Activated CD4-positive, alpha-beta T cell treated with anti-CD3 and anti-CD28 coated beads, Interleukin-2, amount 10 ng/mL, durations not matched to agents 7 days and 5 days (primary cell): Measurements from ENCODE around the gene DOCK6. TPM values are rescaled to one million over a fixed set of nuclear protein-coding genes. Genes with fewer than 3 reads are reported as not detected.

Experiments used
- CTCF ChIA-PET: fragments of 350-600 bp; sonication (Branson Sonifier 250); formaldehyde crosslinking; loops from one replicate; lab custom pipeline; 2021; ENCODE audit warnings: antibody characterized with exemption; lab: Charles Lee
- POLR2A ChIA-PET: fragments of 350-600 bp; sonication (Branson Sonifier 250); formaldehyde crosslinking; loops from one replicate; lab custom pipeline; 2021; ENCODE audit warnings: antibody characterized with exemption; lab: Charles Lee
- DNase-seq: peaks from one replicate; pipeline ENCODE4 v3.0.0-alpha.2; 2020
- H3K27ac Mint-ChIP-seq: one replicate; pipeline ENCODE4 v1.8.0; 2021; ENCODE audit warnings: mild to moderate bottlenecking, moderate library complexity, mixed read lengths
- H3K27me3 Mint-ChIP-seq: one replicate; pipeline ENCODE4 v1.8.0; 2021; ENCODE audit warnings: mixed read lengths
- H3K36me3 Mint-ChIP-seq: one replicate; pipeline ENCODE4 v1.8.0; 2021; ENCODE audit warnings: low read depth, mixed read lengths
- H3K4me1 Mint-ChIP-seq: one replicate; pipeline ENCODE4 v1.8.0; 2021; ENCODE audit warnings: mixed read lengths
- H3K4me3 Mint-ChIP-seq: one replicate; pipeline ENCODE4 v1.8.0; 2021; ENCODE audit warnings: mild to moderate bottlenecking, moderate library complexity, mixed read lengths
- H3K9me3 Mint-ChIP-seq: one replicate; pipeline ENCODE4 v1.8.0; 2021; ENCODE audit warnings: mixed read lengths
- total RNA-seq, 2 experiments: library from RNA; stranded (reverse); gene quantifications; one replicate each; pipeline ENCODE4 v1.2.3, GENCODE V29; 2021

DOCK6 gene, protein sequence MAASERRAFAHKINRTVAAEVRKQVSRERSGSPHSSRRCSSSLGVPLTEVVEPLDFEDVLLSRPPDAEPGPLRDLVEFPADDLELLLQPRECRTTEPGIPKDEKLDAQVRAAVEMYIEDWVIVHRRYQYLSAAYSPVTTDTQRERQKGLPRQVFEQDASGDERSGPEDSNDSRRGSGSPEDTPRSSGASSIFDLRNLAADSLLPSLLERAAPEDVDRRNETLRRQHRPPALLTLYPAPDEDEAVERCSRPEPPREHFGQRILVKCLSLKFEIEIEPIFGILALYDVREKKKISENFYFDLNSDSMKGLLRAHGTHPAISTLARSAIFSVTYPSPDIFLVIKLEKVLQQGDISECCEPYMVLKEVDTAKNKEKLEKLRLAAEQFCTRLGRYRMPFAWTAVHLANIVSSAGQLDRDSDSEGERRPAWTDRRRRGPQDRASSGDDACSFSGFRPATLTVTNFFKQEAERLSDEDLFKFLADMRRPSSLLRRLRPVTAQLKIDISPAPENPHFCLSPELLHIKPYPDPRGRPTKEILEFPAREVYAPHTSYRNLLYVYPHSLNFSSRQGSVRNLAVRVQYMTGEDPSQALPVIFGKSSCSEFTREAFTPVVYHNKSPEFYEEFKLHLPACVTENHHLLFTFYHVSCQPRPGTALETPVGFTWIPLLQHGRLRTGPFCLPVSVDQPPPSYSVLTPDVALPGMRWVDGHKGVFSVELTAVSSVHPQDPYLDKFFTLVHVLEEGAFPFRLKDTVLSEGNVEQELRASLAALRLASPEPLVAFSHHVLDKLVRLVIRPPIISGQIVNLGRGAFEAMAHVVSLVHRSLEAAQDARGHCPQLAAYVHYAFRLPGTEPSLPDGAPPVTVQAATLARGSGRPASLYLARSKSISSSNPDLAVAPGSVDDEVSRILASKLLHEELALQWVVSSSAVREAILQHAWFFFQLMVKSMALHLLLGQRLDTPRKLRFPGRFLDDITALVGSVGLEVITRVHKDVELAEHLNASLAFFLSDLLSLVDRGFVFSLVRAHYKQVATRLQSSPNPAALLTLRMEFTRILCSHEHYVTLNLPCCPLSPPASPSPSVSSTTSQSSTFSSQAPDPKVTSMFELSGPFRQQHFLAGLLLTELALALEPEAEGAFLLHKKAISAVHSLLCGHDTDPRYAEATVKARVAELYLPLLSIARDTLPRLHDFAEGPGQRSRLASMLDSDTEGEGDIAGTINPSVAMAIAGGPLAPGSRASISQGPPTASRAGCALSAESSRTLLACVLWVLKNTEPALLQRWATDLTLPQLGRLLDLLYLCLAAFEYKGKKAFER (N-terminal part only)
- not detected for total RNA-seq

DNA sequence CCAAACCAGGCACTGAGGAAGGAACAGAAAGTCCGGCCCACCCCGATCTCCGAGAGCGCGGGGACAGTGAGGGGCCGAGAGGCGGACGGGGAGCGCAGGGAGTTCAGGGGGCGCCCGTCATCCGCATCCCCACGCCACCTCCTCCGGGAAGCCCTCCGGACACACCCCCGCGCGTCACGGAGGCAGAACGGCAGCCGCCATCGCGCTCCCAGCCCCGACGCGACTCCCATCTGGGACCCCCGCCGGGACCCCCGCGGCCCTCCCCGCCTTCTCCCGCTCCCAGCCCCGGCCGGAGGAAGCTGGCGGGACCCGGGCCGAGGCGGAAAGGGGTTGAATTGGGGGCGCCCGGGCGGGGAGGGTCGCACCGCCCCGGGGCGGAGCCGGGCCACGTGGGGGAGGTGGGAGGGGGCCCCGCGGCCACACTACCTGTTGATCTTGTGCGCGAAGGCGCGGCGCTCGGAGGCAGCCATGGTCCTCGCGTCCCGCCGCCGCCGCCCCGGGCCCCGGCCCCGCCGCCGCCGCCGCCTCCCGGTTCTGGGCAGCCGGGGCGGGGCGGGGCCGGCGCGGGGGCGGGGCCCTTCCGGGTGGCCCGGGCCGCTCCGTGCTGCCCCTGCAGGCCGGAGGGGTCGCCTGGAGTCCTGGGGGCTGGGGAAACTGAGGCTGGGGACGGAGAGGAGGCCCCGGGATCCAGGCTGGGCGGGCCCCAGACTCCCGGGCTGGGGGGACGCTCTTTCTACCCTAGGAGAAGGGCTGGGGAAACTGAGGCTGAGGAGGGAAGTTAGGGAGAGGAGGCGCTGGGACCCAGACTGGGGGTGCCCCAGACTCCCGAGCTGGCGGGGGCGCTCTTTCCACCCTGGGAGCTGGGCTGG is at the start of gene DOCK6:
DOCK6 (minus strand) TSS at position 554 of the 869 bp plus-strand sequence; CDS start at position 470, 84 bp downstream.
- Mint-ChIP-seq H3K9me3 (no peaks in the 10 kb centered on the region), H3K4me1 (peaks cover 6% of the 10 kb centered on the region), H3K27me3 (peaks cover 63% of the 10 kb centered on the region), H3K36me3 (no peaks in the 10 kb centered on the region), H3K4me3 (peak within 1 kb of the TSS; percentile 45), H3K27ac (no peak within 1 kb of the TSS)
- POLR2A ChIA-PET, result no interaction called here
- no peak for DNase-seq
- CTCF ChIA-PET, result interaction anchor here (0.7 kb wide), 1 partner anchor 20 kb away, joined by 3 read pairs; no protein-coding TSS in a partner anchor

DNA sequence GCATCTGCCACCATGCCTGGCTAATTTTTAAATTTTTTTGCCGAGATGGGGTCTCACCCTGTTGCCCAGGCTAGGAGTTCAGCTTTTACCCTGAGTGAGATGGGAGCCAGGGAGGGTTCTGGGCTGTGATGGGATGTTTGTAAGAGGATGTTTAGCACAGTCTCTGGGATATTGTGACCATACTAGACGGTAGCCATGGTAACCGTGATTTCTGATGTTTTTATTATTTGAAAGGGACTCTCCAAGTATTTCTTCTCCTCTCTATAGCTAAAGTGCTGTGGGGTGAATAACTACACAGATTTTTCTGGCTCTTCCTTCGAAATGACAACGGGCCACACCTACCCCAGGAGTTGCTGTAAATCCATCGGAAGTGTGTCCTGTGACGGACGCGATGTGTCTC is 44.0 kb upstream of the DOCK6 start:
- H3K27me3 Mint-ChIP-seq, result no peaks in the 10 kb centered on the region
- no peak for DNase-seq
- H3K9me3 Mint-ChIP-seq, result no peaks in the 10 kb centered on the region
- no peaks in the 10 kb centered on the region for H3K4me1 Mint-ChIP-seq
- H3K27ac Mint-ChIP-seq, result no peak overlapping the region
- no peak overlapping the region for H3K4me3 Mint-ChIP-seq
- ChIA-PET CTCF (interaction anchor here (1.4 kb wide), 1 partner anchor 176 kb away, joined by 6 read pairs; no protein-coding TSS in a partner anchor), POLR2A (interaction anchor here (0.5 kb wide), 1 partner anchor 17 kb away, joined by 5 read pairs; no protein-coding TSS in a partner anchor)
- H3K36me3 Mint-ChIP-seq, result no peaks in the 10 kb centered on the region

DNA sequence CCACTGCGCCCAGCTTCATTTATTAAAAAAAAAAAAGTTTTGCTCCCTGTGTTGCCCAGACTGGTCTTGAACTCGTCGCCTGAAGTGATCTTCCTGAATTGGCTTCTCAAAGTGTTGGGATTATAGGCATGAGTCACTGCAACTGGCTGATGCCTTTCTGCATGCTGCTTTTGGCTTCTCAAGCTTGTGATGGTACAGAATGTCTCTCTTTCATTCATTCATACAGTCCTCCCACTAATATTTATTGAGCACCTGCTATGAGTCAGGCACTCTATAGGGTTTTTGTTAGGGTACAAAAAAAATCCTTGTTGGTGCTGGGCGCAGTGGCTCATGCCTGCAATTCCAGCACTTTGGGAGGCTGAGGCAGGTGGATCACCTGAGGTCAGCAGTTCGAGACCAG is 42.6 kb upstream of the DOCK6 start:
- Mint-ChIP-seq H3K4me3 (no peak overlapping the region), H3K27me3 (peaks cover 9% of the 10 kb centered on the region), H3K9me3 (no peaks in the 10 kb centered on the region), H3K4me1 (no peaks in the 10 kb centered on the region), H3K27ac (no peak overlapping the region), H3K36me3 (no peaks in the 10 kb centered on the region)
- DNase-seq, result no peak
- ChIA-PET POLR2A (no interaction called here), CTCF (no interaction called here)

DNA sequence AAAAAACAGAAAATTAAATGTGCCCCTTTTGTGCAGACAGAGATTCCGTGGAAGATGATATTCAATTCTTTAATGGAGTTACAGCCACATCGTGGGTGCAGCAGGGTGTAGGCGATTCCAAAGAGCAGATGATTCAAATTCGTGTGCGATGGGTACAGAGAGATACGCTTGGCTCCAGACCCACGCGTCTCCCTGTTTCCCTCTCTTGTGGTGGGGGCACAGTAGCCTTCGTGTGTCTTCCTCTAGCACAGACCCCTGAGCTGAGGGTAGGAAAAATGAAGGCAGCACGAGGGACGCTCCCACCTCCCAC is 38.4 kb upstream of the DOCK6 start:
- Mint-ChIP-seq H3K9me3 (no peaks in the 10 kb centered on the region), H3K4me1 (no peaks in the 10 kb centered on the region), H3K36me3 (no peaks in the 10 kb centered on the region), H3K27me3 (peaks cover 19% of the 10 kb centered on the region), H3K27ac (no peak overlapping the region), H3K4me3 (no peak overlapping the region)
- DNase-seq, result no peak
- POLR2A ChIA-PET, result no interaction called here
- CTCF ChIA-PET, result no interaction called here

DNA sequence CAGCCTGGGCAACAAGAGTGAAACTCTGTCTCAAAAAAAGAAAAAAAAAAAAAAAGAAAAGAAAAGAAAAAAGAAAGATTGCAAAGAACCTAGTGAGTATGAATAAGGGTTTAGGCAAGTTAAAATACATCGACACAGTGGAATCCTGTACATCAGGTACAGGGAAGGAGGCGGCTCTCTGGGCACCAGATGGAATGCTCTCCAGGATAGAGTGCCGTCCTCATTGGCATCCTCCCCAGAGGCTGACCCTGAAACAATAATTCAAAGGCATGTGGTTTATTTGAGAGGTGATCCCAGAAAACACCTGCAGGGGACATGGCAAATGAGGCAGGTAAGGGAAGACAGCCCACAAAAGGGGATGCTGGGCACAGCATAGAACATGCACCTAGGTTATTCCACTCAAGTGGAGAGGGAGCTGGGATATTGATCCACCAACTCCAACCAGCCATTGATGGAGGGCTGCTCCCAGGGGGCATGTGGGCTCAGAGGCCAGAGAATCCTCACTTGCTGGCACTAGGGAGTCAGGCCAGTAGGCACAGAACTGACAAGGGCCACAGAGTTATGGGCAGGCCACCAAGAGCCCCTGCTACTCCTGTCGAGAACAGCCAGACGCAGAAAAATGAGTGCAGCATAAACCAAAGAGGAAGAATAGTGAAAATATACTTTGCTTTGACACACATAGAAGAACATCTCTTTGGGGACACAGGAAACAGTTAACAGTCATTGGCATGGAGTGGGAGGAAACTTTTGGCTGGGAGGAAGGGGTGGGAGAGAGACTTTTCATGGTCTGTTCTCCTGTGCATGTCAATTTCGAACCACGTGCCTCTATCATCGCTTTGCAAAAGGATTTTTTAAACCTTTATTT is 37.9 kb upstream of the DOCK6 start:
- no peaks in the 10 kb centered on the region for H3K9me3 Mint-ChIP-seq
- no peaks in the 10 kb centered on the region for H3K4me1 Mint-ChIP-seq
- DNase-seq, result no peak
- ChIA-PET CTCF (no interaction called here), POLR2A (interaction anchor here (0.6 kb wide), 1 partner anchor 129 kb away, joined by 4 read pairs; no protein-coding TSS in a partner anchor)
- H3K4me3 Mint-ChIP-seq, result no peak overlapping the region
- H3K36me3 Mint-ChIP-seq, result no peaks in the 10 kb centered on the region
- peaks cover 25% of the 10 kb centered on the region for H3K27me3 Mint-ChIP-seq
- no peak overlapping the region for H3K27ac Mint-ChIP-seq

DNA sequence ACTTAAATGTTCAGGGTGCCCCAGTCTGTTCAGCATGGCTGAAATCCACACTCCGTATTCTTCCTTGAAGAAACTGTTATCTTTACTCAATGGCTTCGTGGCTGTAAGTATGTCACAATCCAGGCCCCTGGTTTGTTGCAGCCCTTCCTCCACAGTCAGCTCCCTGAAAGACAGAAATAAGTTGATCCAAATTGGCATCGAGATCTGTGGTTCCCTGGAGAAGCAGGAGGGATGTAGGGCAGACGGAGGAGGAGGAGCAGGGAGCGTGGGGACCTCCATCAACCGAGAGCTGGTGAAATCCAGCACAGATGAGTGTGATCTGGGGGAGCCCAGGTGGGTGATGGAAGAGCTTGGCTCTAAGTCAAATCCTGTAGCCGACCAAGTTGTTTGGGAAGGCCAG is 33.9 kb upstream of the DOCK6 start:
- H3K9me3 Mint-ChIP-seq, result no peaks in the 10 kb centered on the region
- no peak for DNase-seq
- ChIA-PET POLR2A (no interaction called here), CTCF (interaction anchor here (0.6 to 1.5 kb wide), 2 partner anchors 186 to 793 kb away, joined by 4 read pairs; no protein-coding TSS in a partner anchor)
- no peak overlapping the region for H3K27ac Mint-ChIP-seq
- peaks cover 9% of the 10 kb centered on the region for H3K4me1 Mint-ChIP-seq
- no peaks in the 10 kb centered on the region for H3K36me3 Mint-ChIP-seq
- no peak overlapping the region for H3K4me3 Mint-ChIP-seq
- H3K27me3 Mint-ChIP-seq, result peaks cover 44% of the 10 kb centered on the region

DNA sequence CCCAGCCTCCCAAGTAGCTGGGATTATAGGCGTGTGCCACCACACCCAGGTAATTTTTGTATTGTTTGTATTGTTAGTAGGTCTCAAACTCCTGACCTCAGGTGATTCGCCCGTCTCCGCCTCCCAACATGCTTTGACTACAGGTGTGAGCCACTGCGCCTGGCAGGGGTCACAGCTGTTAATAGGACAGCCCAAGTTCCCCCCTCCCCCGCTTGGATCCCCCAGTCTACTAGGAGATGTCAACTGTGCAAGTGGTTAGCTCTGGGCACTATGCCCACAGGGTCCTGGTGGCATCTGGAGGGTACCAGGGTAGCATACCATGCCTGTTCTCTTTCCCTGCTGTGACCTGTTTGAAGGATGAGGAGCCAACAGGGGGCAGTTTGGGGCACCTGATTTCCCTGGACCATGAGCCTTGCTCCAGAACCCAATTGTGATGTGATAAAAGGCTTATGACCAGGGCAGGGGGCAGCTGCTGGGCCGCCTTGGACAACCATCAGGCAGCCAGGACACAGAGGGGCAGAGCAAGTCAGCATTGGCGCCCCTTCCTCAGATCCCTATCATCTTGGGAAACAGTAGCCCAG is 33.4 kb upstream of the DOCK6 start, which contains the start of gene TSPAN16:
TSPAN16 (plus strand) TSS at position 496 of the 581 bp plus-strand sequence. CDS start 138 bp downstream, outside the sequence.
- CTCF ChIA-PET, result interaction anchor here (0.6 to 1.5 kb wide), 2 partner anchors 187 to 794 kb away, joined by 4 read pairs; no protein-coding TSS in a partner anchor
- Mint-ChIP-seq H3K4me3 (no peak within 1 kb of the TSS), H3K36me3 (no peaks in the 10 kb centered on the region), H3K4me1 (peaks cover 9% of the 10 kb centered on the region), H3K27ac (no peak within 1 kb of the TSS), H3K9me3 (no peaks in the 10 kb centered on the region), H3K27me3 (peaks cover 43% of the 10 kb centered on the region)
- POLR2A ChIA-PET, result no interaction called here
- no peak for DNase-seq

DNA sequence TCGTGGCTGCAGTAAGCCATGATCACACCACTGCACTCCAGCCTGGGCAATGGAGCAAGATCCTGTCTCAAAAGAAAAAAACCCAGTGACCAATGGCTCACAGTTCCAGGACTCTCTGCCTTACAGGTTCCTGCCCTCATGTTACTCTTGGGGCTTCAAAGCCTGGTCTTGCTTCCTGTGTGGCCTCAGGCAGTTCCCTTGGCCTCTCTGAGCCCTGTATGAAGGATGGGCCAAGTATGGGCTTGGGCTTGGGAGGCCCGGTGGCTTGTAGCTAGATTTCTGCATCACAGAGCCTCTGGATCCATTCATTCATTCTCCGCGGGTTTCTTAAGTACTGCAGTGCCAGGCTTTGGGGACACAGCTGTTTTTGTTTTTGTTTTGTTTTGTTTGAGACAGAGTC is 32.9 kb upstream of the DOCK6 start:
- Mint-ChIP-seq H3K27me3 (peaks cover 42% of the 10 kb centered on the region), H3K9me3 (no peaks in the 10 kb centered on the region), H3K4me1 (peaks cover 9% of the 10 kb centered on the region), H3K4me3 (no peak overlapping the region), H3K27ac (no peak overlapping the region), H3K36me3 (no peaks in the 10 kb centered on the region)
- DNase-seq, result no peak
- CTCF ChIA-PET, result interaction anchor here (1.5 kb wide), 1 partner anchor 187 kb away, joined by 4 read pairs; no protein-coding TSS in a partner anchor
- POLR2A ChIA-PET, result no interaction called here

DNA sequence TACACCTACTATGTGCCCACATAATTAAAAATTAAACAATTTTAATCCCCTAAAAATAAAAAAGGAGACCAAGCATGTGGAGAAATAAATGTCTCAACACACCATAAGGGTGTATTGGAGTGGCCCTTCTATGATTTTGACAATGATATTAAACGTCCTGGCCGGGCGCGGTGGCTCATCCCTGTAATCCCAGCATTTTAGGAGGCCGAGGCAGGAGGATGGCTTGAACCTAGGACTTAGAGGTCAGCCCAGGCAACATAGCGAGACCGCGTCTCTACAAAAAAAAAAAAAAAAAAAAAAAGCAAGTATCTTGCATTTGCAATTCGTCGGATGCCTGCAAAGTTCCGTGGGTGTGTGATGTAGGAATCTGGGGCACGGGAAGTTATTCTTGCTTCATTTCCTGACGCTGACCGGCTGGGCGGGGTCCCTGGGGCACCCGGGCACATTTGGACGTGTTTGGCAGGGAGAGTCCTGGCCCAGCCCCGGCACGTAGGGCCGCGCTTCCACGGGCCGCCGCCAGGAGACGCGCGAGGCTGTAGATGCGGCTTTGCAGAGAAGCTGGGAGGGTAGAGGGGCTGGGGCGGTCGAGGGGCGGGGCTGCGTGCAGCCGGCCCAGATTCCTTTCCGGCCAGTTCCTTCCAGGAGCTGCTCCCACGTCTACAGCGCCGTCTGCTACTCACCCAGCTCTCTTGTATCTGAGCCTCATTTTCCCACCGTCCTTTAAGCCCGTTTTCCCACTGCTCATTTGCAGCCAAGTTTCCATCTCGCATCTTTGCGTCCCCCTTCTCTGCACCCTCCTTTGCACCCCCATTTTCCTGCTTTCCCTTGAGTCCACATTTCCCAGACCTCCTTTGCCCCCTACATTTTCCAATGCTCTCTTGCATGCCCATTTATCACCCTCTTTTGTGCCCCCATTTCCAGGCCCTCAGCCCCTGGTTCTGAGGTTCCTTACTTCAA is 31.4 kb upstream of the DOCK6 start:
- Mint-ChIP-seq H3K4me1 (peaks cover 9% of the 10 kb centered on the region), H3K27ac (no peak overlapping the region), H3K4me3 (no peak overlapping the region), H3K36me3 (no peaks in the 10 kb centered on the region), H3K9me3 (no peaks in the 10 kb centered on the region), H3K27me3 (peaks cover 51% of the 10 kb centered on the region)
- POLR2A ChIA-PET, result no interaction called here
- CTCF ChIA-PET, result interaction anchor here (0.6 to 1.3 kb wide), 11 partner anchors 14 to 738 kb away, joined by 3 to 4 read pairs (median 3); no protein-coding TSS in a partner anchor
- DNase-seq, result peak; percentile 69

DNA sequence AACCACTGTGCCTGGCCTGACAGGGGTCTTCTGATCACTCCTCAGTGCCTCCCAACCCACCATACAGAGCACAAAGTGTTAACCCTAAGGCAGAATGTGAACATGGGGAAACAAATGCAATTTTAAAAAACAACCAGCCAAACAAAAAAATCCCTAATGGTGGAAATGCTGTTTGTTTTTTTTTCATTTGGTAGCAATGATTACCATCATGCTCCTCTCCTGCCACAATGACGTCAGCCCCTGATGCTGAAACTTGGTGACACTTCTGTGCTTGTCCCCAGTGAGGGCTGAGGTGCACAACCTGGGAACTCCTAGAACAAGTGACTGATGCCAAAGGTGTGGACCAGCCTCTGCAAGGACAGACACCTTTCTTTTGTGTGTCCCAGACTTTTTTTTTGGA is 29.7 kb upstream of the DOCK6 start:
- no peak overlapping the region for H3K4me3 Mint-ChIP-seq
- peaks cover 9% of the 10 kb centered on the region for H3K4me1 Mint-ChIP-seq
- H3K36me3 Mint-ChIP-seq, result no peaks in the 10 kb centered on the region
- POLR2A ChIA-PET, result no interaction called here
- DNase-seq, result no peak
- H3K27me3 Mint-ChIP-seq, result peaks cover 61% of the 10 kb centered on the region
- H3K27ac Mint-ChIP-seq, result no peak overlapping the region
- no peaks in the 10 kb centered on the region for H3K9me3 Mint-ChIP-seq
- CTCF ChIA-PET, result interaction anchor here (1.0 kb wide), 1 partner anchor 89 kb away, joined by 4 read pairs; no protein-coding TSS in a partner anchor
